ENCODE results near the gene PTPRM.

PTPRM gene

DNA sequence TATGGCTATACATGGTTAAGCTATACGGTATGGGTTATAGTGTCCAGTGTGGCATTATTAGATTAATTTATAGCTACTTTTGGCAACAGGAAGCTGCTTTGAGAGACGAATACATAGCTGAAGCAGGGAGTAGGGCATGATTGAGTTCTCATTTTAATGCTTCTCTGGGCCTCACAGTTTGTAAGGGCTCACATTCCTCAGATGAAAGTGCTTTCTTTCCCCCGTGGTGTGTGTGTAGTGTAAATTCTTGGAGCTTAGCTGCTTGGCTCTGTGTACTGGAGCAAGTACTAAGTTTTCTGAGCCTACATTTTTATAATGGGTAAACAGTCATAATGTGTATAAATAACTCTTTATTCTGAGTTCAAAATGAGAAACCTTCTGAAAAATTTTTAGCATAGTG lies 173.7 kb downstream of the PTPRM start:
- Histone ChIP-seq H3K4me1 (ENCODE audit: control insufficient read depth, low read length) (no peaks in the 10 kb centered on the region), H3K79me2 (ENCODE audit: control insufficient read depth, low read length) (no peaks in the 10 kb centered on the region), H3K4me2 (ENCODE audit: low read length) (no peak overlapping the region), H3F3A (ENCODE audit: control insufficient read depth, insufficient read depth) (no peaks in the 10 kb centered on the region), H4K20me1 (ENCODE audit: control insufficient read depth, insufficient read depth, low read depth, low read length) (no peaks in the 10 kb centered on the region), H3K36me3 (ENCODE audit: control insufficient read depth, low read length) (no peaks in the 10 kb centered on the region), H3K9me2 (replicated peaks; ENCODE audit: control insufficient read depth, low read length) (no peaks in the 10 kb centered on the region), H3K27ac (ENCODE audit: low read depth, low read length) (no peak overlapping the region), H3K4me3 (ENCODE audit: low read length) (no peak overlapping the region), H3K9me3 (ENCODE audit: control insufficient read depth, insufficient read depth, low read length) (no peaks in the 10 kb centered on the region), H3K27me3 (ENCODE audit: control insufficient read depth, low read length) (no peaks in the 10 kb centered on the region)
- TF ChIP-seq, protein P1, sequence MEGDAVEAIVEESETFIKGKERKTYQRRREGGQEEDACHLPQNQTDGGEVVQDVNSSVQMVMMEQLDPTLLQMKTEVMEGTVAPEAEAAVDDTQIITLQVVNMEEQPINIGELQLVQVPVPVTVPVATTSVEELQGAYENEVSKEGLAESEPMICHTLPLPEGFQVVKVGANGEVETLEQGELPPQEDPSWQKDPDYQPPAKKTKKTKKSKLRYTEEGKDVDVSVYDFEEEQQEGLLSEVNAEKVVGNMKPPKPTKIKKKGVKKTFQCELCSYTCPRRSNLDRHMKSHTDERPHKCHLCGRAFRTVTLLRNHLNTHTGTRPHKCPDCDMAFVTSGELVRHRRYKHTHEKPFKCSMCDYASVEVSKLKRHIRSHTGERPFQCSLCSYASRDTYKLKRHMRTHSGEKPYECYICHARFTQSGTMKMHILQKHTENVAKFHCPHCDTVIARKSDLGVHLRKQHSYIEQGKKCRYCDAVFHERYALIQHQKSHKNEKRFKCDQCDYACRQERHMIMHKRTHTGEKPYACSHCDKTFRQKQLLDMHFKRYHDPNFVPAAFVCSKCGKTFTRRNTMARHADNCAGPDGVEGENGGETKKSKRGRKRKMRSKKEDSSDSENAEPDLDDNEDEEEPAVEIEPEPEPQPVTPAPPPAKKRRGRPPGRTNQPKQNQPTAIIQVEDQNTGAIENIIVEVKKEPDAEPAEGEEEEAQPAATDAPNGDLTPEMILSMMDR (IDR thresholded peaks at IDR 0.05; ENCODE audit: low read depth, low read length, poor library complexity, severe bottlenecking), result no peak
- no peak for TF ChIP-seq EZH2phosphoT487 (IDR thresholded peaks at IDR 0.05; ENCODE audit: borderline replicate concordance, low read length)

DNA sequence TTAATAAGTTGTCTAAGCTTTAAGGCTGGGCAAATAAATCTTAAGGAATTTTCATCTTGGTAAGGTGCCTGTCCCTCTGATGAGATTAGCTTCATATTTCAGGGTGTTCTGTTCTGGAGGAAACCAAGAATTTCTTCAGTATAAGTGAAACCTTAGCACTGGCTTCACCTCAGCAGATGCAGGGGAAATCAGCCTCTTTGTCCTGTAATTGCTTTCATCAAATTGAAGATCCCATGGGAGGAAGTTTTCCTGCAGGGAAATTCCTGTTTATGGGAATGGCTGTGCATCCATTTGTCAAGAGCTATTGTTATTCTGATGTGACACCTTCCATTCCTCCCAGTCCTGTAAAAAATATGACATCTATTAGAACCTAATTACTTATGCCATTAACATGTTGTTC lies 174.5 kb downstream of the PTPRM start:
- Histone ChIP-seq H3K4me3 (ENCODE audit: low read length) (no peak overlapping the region), H3K9me2 (replicated peaks; ENCODE audit: control insufficient read depth, low read length) (no peaks in the 10 kb centered on the region), H3K4me2 (ENCODE audit: low read length) (no peak overlapping the region), H3K4me1 (ENCODE audit: control insufficient read depth, low read length) (no peaks in the 10 kb centered on the region), H3K79me2 (ENCODE audit: control insufficient read depth, low read length) (no peaks in the 10 kb centered on the region), H3K36me3 (ENCODE audit: control insufficient read depth, low read length) (no peaks in the 10 kb centered on the region), H3K9me3 (ENCODE audit: control insufficient read depth, insufficient read depth, low read length) (no peaks in the 10 kb centered on the region), H4K20me1 (ENCODE audit: control insufficient read depth, insufficient read depth, low read depth, low read length) (no peaks in the 10 kb centered on the region), H3F3A (ENCODE audit: control insufficient read depth, insufficient read depth) (no peaks in the 10 kb centered on the region), H3K27ac (ENCODE audit: low read depth, low read length) (no peak overlapping the region), H3K27me3 (ENCODE audit: control insufficient read depth, low read length) (no peaks in the 10 kb centered on the region)
- TF ChIP-seq EZH2phosphoT487 (IDR thresholded peaks at IDR 0.05; ENCODE audit: borderline replicate concordance, low read length), result no peak
- TF ChIP-seq, protein P1 (IDR thresholded peaks at IDR 0.05; ENCODE audit: low read depth, low read length, poor library complexity, severe bottlenecking), result no peak

DNA sequence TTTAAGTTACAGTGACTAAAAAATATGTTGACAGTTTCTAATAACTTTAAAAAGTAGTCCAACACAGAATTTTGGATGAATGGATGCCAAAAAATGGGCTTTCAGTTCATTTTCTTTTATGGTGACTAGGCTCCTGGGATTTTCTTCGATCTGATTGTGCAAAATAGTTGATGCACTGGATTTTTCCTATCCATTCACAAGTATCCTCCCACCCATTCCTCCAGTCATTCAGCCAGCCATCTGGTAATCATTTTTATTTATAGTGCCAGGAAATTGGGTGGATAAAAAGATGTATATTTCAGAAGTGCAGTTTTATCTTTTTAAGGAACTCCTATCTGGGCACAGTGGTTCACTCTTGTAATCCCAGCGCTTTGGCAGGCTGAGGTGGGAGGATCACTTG lies 175.1 kb downstream of the PTPRM start:
- no peaks in the 10 kb centered on the region for H3K4me1 ChIP-seq (ENCODE audit: control insufficient read depth, low read length)
- no peaks in the 10 kb centered on the region for H3K36me3 ChIP-seq (ENCODE audit: control insufficient read depth, low read length)
- no peaks in the 10 kb centered on the region for H3K9me2 ChIP-seq (replicated peaks; ENCODE audit: control insufficient read depth, low read length)
- no peaks in the 10 kb centered on the region for H3K79me2 ChIP-seq (ENCODE audit: control insufficient read depth, low read length)
- no peaks in the 10 kb centered on the region for H3K9me3 ChIP-seq (ENCODE audit: control insufficient read depth, insufficient read depth, low read length)
- no peak overlapping the region for H3K4me2 ChIP-seq (ENCODE audit: low read length)
- H3K4me3 ChIP-seq (ENCODE audit: low read length), result no peak overlapping the region
- TF ChIP-seq, protein P1 (IDR thresholded peaks at IDR 0.05; ENCODE audit: low read depth, low read length, poor library complexity, severe bottlenecking), result no peak
- H4K20me1 ChIP-seq (ENCODE audit: control insufficient read depth, insufficient read depth, low read depth, low read length), result no peaks in the 10 kb centered on the region
- no peak overlapping the region for H3K27ac ChIP-seq (ENCODE audit: low read depth, low read length)
- no peaks in the 10 kb centered on the region for H3F3A ChIP-seq (ENCODE audit: control insufficient read depth, insufficient read depth)
- no peaks in the 10 kb centered on the region for H3K27me3 ChIP-seq (ENCODE audit: control insufficient read depth, low read length)

DNA sequence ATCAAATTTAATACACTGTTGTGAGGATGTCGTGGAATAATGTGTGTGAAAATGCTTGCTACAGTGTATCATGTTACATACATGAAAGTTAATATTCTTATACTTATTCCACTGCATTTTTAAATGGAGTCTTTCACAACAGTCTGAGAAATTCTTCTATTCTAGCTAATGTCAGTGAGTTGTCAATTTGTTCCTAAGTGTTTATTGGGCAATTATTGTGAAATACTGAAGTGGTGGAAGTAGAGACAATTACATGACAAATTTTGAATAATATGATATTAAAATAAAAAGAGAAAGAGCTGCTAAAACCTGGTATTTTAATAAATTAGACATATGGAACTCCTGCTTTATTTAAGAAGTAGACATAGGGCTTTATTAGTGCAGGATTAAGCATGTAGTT lies 176.1 kb downstream of the PTPRM start:
- Histone ChIP-seq H4K20me1 (ENCODE audit: control insufficient read depth, insufficient read depth, low read depth, low read length) (no peaks in the 10 kb centered on the region), H3K9me3 (ENCODE audit: control insufficient read depth, insufficient read depth, low read length) (no peaks in the 10 kb centered on the region), H3K4me3 (ENCODE audit: low read length) (no peak overlapping the region), H3K27ac (ENCODE audit: low read depth, low read length) (no peak overlapping the region), H3K4me2 (ENCODE audit: low read length) (no peak overlapping the region), H3F3A (ENCODE audit: control insufficient read depth, insufficient read depth) (no peaks in the 10 kb centered on the region), H3K79me2 (ENCODE audit: control insufficient read depth, low read length) (no peaks in the 10 kb centered on the region), H3K9me2 (replicated peaks; ENCODE audit: control insufficient read depth, low read length) (no peaks in the 10 kb centered on the region), H3K27me3 (ENCODE audit: control insufficient read depth, low read length) (no peaks in the 10 kb centered on the region), H3K36me3 (ENCODE audit: control insufficient read depth, low read length) (no peaks in the 10 kb centered on the region), H3K4me1 (ENCODE audit: control insufficient read depth, low read length) (no peaks in the 10 kb centered on the region)
- TF ChIP-seq, protein P1 (IDR thresholded peaks at IDR 0.05; ENCODE audit: low read depth, low read length, poor library complexity, severe bottlenecking), result no peak
- TF ChIP-seq EZH2phosphoT487 (IDR thresholded peaks at IDR 0.05; ENCODE audit: borderline replicate concordance, low read length), result no peak
